NCI-H146 treated with DMSO at 0.1 percent for 48 hours (cell line): Measurements from ENCODE around the gene LSS.
"Not testable (repeated sequence)": the region's sequence is repeated elsewhere in the genome, so short reads cannot be mapped to it uniquely, and the experiment has no call there.

Source experiments
- DNase-seq: peaks from one replicate; lab custom pipeline; 2025; ENCODE audit not compliant: unreplicated experiment; lab: John Stamatoyannopoulos, UW

The LSS gene

DNA sequence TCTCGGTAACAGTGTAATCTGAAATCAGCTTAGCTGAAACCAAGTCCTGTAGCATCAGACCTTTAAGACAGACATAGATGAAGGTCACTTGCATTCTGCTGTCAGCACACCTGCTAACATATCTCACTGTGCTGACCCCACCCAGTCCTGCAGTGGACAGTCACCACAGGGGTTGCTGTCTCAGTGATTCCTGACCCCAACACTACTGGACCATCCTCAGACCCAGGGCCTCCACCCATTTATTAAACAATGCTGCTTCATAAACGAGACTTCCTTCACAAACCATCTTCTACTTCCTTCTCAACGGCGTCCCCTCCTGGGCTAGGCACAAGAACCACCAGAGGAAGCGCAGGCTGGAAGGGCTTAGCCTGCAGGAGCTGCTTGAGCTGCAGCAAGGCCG, 17.8 kb upstream of the LSS start:
- DNase-seq: no peak

GRCh38 chr21:46245213-46245915, 16.8 kb upstream of the LSS start:
- DNase-seq: no peak

DNA sequence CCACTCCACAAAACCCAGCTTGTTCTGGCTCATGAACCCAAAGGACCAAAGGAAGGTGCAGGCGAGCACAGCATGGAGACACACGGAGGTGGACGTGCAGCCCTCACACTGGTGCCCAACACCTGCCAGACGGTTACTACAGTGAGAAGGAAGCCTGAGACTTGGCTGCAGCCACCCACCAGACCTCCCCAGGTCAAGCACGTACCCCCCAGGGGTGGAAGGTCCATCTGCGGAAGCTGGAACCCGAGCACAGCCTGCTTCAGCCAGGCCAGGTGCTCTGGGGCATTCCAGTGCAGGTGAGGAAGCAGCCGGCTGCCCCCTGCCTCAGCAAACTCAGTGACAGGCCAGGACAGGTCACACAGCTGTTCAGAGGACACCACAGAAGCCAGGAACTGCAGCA, 16.0 kb upstream of the LSS start:
- DNase-seq: no peak

- DNase-seq: no peak
Measured at GRCh38 chr21:46243960-46244361, 15.4 kb upstream of the LSS start.

GRCh38 chr21:46243325-46243724, 14.8 kb upstream of the LSS start:
- no peak for DNase-seq

DNA sequence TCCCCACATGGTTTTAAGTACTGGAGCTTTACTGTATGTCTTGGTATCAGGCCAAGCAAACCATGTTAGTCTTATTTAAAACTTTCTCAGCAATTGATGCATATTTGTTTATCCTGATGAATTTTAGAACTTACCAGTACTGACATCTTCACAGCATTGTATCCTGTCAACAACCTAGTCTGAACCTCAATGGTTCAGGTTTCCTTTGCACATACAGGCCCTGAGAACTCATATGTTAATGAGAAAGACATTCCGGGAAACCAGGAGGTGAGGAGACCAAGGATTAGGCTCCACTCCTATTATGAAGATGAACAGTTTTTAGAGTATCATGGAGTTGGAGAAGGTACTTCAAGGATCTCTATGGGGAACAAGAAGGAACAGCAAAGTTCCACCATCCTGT, 13.0 kb upstream of the LSS start:
- DNase-seq: not testable (repeated sequence)

DNA sequence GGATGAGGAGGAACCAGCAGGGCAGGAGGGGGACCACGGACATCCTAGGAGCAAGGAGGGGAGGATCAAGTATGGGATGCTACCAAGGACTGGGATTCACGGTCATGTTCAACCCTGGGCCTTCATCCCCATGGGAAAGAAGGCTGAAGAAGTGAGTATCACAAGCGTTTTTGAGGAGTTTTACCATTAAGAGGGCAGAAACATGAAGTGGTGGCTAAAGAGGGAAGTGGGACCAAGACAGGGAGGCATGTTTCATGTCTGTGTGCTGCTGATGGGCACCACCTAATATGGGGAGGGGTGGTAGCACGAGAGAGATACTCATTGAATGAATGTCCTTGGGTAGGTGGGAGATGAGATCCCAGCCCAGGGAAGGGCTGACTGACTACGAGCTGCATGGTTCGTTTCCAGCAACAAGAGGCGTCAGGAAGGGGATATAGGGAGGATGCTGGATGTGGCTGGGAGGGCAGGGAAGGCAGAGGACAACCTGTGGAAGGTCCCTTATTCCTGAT, 11.3 kb upstream of the LSS start:
- DNase-seq: no peak

DNA sequence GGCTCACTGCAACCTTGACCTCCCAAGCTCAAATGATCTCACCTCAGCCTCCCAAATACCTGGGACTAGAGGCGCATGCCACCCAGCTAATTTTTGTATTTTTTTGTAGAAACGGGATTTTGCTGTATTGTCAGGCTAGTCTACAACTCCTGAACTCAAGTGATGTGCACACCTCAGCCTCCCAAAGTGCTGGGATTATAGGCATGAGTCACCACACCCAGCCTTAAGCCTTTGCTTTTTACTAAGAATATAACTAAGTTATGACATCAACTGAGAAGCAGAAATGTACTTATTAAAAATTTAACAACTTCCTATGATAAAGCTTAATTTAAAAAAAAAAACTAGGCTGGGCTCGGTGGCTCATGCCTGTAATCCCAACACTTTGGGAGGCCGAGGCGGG, 8.9 kb upstream of the LSS start:
- DNase-seq: no peak

DNA sequence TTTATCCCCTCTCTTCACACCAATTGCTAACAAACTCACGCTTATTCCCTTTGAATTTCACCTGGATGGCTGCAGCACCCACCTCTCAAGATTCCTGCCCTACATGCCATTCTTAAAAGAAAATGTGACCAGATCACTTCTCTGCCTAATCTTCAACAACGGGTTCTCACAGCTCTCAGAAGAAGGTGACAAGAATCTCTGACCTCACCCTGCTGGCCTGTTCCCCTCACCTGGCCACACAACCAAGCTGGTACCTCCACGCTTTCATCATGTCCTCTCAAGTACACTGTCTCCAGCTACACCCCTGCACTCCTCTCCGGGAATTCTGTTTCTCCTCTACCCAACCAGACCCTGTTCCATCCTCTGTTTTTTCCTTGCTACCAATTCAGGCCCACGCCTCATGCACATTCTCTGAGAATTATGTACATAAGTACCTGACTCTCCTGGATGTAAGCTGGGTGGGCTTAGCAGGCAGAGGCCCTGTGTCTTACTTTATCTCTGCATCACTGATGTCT, 5.9 kb upstream of the LSS start:
- DNase-seq: no peak

- no peak for DNase-seq
Measured at GRCh38 chr21:46229923-46230260, 1.3 kb upstream of the LSS start.

DNA sequence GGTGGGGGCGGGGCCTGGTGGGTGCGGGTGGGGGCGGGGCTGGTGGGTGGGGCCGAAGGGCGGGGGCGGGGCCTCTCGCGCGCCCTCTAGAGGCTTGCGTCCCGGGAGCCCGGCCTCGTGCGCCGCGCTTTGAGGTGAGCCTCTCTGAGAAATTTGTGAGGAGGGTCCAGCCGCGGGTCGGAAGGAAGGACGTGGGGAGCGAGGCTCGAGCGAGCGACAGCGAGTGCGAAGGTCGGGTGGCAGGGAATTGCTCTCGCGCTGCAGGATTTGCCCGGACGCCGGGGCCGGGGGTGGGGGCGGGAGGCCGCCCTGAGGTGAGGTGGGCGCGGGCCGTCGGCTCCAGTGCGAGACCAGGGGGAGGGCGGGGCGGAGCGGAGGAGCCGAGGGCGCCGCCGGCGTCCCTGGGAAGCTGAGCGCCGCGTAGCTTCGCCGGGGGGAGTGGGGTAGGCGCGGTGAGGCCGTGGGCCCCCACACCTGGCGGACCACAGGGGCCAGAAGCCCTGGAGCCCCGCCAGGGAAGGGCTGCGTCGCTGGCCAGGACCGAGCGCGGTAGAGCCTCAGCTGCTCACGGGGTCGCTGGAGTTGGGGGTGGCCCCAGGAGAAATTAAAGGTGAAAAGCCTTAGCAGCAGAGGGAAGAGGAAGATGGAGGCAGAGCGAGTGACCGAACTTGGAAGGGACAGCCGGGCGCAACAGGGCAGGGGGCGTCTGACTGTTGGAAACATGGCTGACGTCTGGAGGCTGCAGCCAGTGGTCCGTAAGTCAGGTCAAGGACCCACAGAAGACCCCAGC, 754 bp upstream of the LSS start:
- DNase-seq: peak; percentile 20

DNA sequence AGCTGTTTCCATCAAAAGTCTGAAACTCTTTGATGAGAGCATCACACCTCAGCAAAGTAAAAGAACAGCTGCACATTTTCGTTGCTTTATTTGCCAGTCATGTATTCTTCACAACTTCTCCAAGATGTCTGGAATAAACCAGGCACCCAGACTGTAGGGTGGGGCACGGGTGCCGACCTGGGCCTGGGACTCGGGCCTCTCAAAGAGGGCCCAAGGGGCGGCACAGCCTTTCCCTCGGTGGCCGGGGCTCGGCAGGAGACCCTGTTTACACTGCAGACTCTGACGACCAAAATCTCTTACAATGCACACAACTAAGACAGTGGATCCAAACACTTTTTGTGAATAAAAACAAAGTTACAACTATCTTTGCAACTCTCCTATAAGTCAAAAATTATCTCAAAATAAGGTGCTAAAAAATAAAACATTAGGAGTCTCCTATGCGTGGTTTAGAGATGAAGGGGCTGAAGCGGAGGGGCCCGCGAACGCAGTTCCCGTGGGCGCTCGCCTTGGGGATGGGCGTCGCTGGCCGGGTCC, 696 bp downstream of the LSS start:
- DNase-seq: no peak

- no peak for DNase-seq
Measured at GRCh38 chr21:46226920-46227599, 1.5 kb downstream of the LSS start.

DNA sequence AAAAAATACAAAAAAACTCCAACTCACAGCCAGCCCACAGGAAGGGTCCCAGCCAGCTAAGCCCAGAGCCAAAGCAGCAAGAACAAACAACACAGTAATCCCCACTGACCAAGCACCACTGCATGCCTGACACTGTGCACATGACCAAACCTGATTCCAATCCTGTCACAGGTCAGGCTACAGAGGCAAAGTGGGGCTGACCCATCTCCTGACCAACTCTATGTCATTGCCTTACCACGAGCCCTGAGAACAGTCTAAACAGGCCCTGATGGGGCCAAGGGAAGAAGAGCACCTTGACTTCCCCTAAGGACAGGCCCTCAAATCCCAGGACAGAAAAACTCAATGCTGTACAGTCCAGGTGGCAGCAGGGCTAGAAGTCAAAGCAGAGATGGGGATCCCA, 2.4 kb downstream of the LSS start:
- DNase-seq: no peak

DNA sequence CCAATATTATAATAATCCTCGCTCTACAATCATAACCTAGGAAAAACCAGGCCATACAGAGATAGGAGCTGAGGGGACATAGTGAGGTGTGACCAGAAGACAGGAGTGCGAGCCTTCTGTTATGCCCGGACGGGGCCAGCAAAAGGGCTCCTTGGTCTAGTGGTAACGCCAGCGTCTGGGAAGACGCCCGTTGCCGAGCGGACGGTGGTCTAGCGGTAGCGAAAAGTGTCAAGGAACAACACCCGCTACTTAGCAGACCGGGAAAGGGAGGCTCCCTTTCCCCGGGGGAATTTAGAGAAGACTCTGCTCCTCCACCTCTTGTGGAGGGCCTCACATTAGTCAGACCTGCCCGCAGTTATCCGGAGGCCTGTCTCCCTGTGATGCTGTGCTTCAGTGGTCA, 4.9 kb downstream of the LSS start:
- DNase-seq: not testable (repeated sequence)

GRCh38 chr21:46223217-46223616, 5.4 kb downstream of the LSS start:
- no peak for DNase-seq

DNA sequence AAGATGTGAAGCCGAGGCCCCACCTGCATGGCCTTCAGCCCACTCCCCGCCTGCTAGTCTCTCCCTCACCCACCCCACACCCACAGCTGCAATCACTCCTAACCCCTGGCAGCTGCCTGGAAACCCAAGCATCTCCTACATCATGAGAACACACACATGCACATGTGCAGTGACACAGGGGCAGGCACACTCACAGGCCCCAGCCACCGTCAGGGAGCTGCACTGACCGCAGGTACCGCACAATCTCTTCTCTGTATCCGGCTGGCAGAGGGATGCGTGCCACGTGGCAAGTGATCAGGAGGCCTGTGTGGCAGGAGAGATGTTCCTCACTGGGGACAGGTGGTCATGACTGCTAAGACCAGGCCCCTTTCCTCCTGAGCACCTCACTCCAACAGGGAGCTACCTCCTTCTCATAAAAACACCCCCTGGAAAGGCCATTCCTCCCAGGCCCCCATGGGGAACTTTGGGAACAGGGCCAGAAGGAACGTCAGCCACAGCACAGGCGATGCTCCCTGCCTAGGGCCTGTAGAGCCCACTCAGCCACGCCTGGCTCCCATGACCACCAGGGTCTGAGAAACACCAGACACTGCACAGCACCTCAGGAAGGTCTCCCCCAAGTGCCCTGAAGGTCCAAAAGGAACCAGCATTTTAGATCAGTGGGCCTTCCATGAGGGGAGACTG, 6.0 kb downstream of the LSS start:
- no peak for DNase-seq

GRCh38 chr21:46221664-46222435, 6.7 kb downstream of the LSS start:
- DNase-seq: no peak

GRCh38 chr21:46220847-46221246, 7.7 kb downstream of the LSS start:
- no peak for DNase-seq

GRCh38 chr21:46220275-46220810, 8.2 kb downstream of the LSS start:
- no peak for DNase-seq
